ENCODE measurements around the gene GPSM3.

Gene GPSM3

DNA sequence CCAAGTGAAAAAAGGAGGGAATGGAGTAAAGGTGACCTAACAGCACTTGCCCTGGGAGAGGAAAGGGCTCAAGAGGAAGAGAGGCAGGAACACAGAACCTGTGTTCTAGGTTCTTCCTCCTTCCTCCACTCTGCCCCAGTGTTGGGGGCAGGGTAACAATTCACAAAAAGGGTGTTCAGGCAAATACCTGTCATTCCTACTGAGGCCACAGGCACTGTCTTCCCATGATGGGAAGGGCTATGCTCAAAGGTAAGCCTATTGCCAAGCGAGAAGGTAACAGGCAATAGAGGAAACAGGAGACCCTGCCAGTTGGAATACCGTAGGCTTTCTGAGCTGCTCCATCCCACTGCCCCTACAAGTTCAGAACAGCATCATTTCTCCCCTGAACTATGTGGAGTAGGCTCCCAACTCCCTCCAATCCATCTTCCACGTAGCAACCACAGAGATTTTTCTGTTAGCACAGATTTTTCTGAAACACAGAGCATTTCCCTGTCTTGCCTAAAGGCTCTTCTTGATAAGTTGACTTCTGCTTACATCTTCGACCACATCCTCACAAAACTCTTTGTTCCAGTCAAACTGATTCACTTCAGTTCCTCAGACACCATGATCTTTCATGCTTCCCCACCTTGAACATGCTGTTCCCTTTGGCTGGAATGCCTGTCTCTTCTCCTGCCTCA, 19.3 kb downstream of the GPSM3 start:
- no peak for DNase-seq (ENCODE audit: low spot score)

DNA sequence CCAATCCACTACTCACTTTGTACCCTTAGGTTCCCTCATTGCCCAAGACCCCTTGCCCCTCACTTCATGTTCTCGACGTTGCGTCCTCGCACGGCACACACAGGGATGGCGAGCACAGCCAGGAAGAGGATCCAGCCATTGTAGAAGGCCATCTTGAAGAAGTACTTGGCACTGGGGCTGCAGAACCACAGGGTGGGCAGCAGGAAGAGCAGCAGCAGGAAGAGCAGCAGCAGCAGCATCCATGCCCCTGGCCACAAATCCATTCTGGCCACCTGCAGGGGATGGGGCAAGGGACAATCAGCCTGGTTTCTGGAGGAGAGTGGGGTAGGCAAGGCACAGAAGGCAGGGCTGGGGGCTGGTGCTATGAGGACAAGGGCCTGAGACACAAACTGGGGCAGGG, 21.2 kb downstream of the GPSM3 start:
- no peak for DNase-seq (ENCODE audit: low spot score)

DNA sequence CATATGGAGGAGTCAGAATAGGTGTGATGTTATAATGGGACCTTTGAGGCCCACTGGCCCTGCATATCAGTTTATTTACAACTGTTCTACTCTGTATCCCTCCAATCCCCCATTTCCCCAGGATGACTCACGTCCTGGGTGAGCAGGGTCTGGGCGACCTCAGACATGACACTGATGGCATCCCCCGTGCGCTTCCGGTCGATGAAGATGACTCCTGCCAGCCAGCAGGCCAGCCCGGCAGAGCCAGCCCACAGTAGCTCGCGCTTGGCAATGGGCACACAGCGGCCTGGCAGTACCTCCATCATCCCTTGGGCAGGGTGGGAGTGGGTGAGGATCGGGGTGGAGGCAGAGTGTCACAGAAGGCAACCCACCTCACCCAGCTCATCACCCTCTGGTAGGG, 22.1 kb downstream of the GPSM3 start:
- no peak for DNase-seq (ENCODE audit: low spot score)

DNA sequence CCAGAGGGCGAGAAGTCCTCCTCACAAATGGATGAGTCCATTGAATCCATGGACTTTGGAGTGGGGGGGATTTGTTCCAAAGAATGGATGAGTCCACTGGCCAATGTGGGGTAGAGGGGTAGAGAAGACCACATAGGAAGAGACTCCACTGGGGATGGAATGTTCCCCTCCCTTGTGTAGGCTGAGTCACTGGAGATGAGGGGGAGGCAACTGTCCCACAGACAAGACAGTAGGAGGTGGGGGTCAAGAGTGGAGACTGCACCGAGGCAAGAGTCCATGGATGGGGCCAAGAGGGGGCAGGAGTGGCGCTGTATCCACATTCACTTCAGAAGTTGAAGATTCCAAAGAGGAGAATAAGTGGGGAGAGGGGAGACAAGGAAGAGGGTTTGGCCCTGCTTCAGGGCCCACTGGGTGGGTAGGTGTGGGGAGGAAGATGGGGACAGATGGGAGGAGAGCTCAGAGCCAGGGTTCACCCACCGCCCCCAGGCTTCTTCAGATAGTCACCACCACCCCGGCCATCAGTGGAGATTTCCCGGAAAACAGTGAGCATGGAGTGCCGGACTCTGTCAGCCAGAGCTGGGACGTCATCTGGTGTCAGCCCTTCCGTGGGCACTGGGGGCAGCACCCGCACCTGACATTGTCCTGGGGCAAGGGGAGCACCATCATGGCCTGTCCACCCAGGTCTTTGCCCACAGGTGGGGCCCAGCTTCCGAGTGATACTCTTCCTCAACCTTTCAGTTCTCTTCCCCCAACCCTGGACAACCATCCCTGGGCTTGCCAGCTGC, 23.4 kb downstream of the GPSM3 start:
- DNase-seq (ENCODE audit: low spot score) = no peak

DNA sequence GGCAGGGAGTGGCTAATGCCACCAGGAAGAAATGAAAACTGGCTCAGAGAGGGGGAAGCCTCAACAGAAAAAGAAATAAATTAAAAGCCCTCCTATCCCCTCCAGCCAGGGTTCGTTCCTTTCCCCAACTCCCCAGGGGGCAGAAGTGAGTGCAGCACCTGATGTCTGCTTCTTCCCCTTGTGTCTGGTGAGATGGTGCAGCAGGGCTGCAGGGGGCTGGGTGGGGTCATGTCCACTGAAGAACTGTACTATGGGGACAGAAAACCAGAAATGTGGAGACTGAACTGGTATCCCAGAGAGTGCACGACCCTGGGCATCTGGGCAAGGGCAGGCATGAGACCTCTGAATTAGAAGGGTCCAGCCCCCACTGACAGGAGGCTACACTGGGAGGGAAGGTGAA, 24.1 kb downstream of the GPSM3 start:
- no peak for DNase-seq (ENCODE audit: low spot score)

DNA sequence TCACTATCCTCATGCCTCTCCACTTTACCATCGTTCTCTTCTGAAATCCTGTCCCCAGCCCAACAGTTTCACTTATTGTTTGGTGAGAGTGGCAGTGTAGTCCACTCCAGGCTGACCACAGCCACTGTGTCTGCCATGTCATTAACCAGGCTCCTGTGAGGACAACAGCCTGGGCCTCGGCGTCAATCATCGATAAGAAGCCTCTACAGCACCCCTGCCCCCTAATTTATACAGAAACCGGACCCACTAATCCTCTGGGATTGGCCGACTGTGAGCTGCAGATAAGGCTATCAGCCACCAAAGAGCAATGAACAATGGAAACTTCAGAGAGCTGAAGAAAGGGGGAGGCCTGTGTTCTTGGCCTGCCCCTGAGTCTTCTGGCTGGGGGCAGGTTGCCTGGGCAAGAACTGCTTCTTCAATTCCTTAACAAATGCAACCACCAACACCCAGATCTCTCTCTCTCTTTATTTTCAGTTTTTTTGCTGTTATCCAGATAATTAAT, 24.6 kb downstream of the GPSM3 start:
- DNase-seq (ENCODE audit: low spot score) = no peak

DNA sequence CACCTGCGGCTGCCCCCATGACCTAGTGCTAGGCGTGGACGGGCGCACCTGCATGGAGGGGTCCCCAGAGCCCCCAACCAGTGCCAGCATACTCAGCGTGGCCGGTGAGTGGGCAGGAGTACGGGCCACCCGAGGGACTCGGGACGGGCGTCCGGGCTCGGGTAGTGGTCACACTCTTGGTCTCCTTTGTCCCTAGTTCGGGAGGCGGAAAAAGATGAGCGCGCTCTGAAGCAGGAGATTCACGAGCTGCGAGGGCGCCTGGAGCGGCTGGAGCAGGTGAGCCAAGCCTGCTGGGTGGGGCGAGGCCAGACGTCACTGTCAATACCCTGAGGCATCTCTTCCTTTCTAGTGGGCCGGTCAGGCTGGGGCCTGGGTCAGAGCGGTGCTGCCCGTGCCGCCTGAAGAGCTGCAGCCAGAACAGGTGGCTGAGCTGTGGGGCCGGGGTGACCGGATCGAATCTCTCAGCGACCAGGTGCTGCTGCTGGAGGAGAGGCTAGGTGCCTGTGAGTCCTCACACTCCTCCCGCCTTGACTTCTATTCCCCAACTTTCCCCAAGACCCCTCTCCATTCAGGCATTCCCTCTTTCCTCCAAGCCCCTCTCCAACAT, 25.2 kb downstream of the GPSM3 start:
- no peak for DNase-seq (ENCODE audit: low spot score)

DNA sequence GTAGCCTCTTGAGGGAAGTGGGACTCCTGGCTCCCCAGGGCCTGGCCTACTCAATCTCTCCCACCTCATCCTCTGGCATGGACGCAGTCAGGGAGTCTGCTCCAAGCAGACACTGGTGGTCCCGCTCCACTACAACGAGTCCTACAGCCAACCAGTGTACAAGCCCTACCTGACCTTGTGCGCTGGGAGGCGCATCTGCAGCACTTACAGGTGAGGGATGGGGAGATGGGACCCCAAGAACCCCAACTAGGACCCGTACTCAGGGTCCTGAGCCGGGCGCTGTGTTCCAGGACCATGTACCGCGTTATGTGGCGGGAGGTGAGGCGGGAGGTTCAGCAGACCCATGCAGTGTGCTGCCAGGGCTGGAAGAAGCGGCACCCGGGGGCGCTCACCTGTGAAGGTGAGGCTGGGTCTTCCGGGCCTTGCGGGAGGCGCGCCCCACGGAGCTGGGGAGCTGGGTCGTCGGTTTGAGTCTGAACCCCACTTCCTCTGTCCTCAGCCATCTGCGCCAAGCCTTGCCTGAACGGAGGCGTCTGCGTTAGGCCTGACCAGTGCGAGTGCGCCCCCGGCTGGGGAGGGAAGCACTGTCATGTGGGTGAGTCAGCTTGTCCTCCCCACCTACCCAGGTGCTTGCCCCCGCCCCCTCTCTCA, 25.9 kb downstream of the GPSM3 start:
- DNase-seq (ENCODE audit: low spot score) = no peak

DNA sequence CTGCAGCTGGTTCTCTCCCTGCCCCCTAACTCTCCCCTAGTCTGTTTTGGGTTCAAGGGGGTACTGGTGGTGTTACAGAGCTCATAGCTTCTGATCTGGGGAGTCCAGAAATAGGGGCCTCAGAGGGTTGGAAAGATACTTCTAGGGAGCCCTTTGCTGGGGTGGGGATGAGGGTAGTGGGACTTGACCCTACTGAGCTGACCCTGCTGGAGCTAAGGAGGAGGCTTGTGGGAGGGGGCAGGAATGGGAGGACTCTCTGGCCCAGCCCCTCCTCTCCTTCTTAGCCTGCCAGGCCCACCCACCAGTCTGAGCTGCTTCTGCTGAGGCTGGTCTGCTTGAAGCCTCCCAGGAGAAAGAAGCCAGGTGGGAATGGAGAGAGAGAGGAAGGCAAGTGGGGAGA, 28.1 kb downstream of the GPSM3 start, which contains the start of gene EGFL8:
EGFL8 (plus strand) TSS at position 301 of the 400 bp plus-strand sequence. CDS start 1,571 bp downstream, outside the sequence.
- DNase-seq (ENCODE audit: low spot score) = no peak

DNA sequence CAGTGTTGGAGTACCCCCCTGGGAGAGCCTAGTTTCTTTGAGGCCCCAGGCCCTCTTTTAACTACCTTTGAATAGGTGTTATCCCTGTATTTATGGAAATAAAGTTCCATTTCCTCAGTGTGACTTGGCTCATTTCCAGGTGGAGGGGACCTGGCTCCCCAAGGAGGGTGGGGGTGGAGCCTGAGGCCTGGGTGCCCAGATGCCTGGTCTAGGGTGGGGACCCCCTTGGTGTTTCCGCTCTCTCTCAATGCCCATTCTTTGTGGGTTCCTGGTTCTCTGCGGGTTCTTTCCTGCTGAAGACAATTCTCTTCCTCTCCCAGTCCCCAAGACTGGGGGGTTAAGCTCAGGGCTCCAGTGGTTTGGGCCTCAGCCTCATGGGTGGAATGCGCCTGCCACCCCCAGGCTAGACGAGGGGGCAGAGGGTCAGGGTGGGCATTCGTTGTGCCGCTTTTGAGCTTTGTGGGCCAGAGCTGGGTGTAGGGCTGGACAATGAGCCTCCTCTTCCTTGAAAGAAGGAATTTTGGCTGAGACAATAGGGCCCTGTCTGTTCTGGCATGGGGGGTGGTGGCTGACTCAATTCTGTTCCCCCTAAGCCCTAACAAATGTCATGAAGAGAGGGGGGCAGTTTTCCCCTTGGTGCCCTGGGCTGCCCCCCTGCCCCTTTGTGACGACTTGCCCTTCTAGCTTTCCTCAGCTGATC, 28.7 kb downstream of the GPSM3 start:
- DNase-seq (ENCODE audit: low spot score) = no peak

DNA sequence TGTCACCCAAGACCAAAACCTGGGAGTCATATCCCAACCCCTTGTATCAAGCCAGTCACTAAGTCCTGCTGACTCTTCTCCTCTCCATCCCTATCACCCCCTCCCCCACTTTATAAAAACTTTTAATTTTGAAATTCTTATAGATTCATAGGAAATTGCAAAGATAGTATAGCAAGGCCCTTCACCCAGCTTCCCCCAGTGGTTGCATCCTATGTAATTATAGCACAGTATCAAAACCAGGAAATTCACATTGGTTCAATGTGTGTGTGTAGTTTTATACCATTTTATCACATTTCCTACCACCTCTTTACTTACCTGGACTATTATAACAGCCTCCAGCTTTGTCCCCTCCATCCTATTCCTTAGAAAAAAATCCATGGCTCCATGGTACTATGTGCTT, 34.4 kb downstream of the GPSM3 start:
- DNase-seq (ENCODE audit: low spot score) = no peak

DNA sequence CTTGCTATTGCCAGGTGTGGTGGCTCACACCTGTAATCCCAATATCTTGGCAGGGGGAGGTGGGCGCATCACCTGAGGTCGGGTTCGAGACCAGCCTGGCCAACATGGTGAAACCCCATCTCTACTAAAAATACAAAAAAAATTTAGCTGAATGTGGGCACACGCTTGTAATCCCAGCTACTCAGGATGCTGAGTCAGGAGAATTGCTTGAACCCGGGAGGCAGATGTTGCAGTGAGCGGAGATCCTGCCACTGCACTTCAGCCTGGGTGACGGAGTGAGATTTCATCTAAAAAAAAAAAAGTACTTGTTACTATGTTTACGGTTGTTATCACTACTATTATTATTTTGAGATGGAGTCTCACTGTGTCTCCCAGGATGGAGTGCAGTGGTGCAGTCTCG, 35.6 kb downstream of the GPSM3 start:
- DNase-seq (ENCODE audit: low spot score) = no peak

DNA sequence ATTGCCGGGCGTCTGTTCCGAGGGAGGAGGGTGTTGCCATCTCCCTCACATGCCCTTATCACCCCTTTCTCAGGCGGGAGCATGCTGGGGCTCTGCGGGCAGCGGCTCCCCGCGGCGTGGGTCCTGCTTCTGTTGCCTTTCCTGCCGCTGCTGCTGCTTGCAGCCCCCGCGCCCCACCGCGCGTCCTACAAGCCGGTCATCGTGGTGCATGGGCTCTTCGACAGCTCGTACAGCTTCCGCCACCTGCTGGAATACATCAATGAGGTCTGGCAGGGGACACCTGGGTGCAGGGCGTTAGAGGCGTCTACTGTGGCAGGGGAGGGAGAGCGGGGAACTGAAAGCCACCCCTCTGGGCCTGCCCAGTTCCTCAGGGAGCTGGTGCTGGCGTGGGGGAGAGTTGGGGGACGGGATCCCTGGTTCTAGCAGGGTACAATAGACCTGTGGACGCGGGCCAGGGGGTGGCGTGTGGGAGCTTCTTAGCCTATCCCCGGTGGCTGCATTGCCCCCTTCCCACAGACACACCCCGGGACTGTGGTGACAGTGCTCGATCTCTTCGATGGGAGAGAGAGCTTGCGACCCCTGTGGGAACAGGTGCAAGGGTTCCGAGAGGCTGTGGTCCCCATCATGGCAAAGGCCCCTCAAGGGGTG, 37.8 kb downstream of the GPSM3 start:
- peak; percentile 79 for DNase-seq (ENCODE audit: low spot score)

DNA sequence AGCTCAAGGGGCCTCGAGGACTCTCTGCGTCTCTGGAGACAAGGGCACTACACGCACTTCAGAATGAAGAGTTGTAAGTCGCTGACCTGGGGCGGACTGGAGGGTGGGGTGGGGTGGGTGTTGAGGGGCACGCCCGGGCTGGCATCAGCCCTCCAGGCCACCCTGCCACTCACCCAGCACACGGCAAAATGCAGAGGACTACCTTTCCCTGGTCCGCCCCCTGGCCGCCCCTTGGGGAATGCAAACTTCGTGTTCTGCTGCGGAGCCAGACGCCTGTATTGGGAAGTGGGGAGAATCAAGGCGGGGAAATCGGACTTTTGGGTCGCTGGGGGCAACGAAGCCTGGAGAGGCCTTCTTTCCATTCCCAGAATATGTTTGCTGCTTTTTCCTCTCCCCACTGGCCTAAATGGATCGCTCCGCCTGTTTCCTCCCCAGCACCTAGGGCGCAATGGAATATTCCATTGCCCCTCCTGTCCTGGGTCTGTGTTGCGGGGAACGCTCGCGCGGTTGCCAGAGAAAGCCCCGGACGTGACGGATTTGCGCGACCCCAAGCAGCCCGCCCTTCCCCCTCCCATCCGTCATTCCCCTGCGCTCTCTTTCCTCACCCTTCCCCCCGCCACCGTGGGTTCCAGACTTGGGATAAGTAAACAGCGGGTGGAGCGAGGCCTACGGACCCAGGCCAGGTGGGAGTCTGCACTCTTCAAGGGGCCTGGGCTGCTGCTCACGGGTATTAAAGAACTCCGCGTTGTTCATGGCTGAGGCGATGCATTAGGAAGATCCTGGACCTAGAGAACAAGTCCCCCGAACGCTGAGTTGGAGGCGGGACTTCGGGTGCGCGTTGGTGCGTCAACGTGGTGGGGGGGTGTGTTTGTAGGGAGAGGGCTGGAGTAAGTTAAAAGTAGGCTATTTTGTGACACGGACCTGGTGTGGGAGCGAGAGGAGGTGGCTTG, 38.6 kb downstream of the GPSM3 start, which contains the start of gene PPT2:
PPT2 (plus strand) TSS at position 578 of the 950 bp plus-strand sequence. CDS start 454 bp downstream, outside the sequence.
- peak; percentile 92 for DNase-seq (ENCODE audit: low spot score)

DNA sequence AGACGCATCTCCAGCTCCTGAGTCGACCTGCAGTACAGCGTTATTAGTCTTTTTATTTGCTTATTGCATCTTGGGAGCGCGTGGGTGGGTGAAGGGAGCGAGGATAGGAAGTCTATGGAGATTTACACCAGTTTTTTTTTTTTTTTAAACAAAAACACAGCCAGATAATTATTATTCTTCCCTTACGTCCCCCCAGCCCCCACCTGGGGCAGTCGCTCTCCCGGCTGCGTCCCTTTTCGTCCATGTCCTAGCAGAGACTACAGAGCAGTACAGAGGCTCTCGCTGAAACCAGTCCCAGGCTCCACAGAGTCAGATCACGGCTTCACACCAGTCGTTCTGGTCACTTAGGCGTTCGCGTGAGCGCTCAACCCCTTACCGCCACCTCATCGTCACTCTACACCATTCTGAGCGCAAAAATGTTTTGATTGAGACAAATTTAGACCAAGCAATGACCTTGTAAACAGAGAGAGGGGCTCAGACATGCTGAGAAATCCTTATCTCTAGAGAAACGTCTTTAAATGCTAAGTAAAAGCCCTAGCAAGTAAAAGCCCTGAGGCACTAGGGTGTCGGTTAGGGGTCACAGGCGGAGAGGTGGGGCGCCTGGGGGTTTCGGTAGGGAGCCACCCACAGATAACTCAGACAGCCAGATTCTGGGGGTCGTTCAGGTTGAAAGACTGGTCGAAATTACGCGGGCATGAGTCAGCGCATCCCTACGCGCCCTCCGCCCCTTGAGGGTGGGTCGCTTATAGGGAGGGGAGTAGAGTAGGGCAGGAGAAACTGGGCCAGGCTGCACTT, 39.5 kb downstream of the GPSM3 start:
- peak; percentile 52 for DNase-seq (ENCODE audit: low spot score)

DNA sequence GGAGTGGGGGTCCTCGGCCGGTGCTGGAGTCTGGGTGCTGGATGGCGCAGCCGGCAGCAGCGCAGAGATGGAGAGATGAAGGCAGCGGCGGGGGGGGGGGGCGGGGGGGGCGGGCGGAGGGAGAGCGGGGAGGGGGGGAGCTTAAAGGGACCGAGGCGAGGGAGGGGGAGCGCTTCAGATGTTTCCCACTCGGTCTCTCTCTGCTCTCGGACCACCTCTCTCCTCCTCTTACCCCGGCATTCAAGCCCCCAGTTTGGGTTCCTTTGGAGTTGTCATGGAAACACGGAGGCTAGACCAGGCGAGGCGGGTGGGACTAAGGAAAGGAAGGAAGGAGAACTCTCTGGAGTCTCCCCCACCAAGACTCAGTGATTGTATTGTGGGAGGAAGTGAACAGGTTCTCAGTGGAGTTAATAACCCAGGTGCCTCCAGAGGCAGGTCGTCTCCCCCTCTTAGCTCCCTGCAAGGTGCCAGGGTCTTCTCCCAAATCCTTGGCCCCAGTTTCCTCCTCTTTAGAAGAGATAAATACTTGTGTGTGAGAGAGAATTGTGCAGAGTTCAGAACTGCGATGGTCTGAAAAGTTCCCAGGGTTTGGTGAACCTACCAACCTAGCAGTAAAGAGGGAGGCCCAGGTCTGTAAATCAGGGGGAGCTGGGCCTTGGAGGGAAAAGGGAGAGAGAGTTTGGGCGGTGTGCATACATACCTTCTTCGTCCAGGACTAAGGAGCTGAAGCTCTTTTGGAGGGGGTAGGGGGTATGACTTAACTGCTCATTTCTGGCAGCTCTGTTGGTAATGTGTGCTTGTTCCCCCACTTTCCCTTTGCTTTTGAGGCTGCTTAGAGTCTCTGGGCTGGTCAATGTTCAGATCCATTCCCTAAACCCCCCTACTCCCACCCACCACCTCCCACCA, 40.3 kb downstream of the GPSM3 start, which contains the start of gene PRRT1:
PRRT1 (minus strand) TSS at position 77 of the 906 bp plus-strand sequence. CDS start 112 bp downstream, outside the sequence.
- DNase-seq (ENCODE audit: low spot score) = peak; percentile 48

DNA sequence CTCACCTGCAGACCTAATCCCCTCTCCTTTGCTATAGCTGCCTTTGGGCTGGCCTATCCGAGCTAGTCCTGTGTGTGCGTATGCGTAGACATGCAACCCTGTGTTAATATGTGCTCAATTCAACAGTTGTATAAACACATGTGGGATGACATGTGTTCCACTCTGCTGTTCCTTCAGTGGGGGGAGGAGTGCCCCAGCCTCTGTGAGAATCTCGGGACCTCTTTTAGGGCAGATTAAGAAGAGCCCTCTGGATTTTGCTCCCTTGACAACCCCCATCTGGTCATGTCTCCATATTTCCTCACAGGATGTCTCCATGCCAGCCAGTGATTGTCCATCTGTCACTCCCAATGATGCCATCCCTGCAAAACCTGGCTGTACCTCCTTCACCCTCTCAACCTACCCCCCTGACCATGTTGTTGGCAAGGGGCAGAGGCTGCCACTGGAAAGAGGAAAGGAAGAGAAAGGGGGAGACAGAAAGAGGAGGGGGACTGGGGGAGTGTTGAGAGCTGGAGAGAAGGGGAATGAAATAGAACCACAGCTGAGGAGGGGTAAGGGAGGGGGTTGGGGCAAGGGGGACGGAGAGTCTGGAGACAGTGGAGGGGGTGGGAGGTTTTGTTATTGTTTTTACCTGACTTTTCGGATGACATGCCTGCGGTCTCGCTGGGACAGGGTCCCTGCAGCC, 41.1 kb downstream of the GPSM3 start:
- no peak for DNase-seq (ENCODE audit: low spot score)
